22Rv1 (cell line): ENCODE results near the gene STRN3.
A peak's percentile ranks its signal among the peaks of the same experiment; 100 is the strongest.
"Not testable (repeated sequence)": the region's sequence is repeated elsewhere in the genome, so short reads cannot be mapped to it uniquely, and the experiment has no call there.

Experiments
- H3K27ac ChIP-seq: fragments of 450-650 bp; 2 replicates; pipeline ENCODE4 v1.5.1; 2017
- ZFX ChIP-seq: fragments of 450-650 bp; IDR thresholded peaks from 2 replicates; pipeline ENCODE4 v1.6.1; 2017; ENCODE audit warnings: antibody characterized with exemption, borderline replicate concordance
- TF ChIP-seq, protein P1 (sequence below): fragments of 450-650 bp; IDR thresholded peaks from 2 replicates; pipeline ENCODE4 v1.5.1; 2017; ENCODE audit warnings: mild to moderate bottlenecking

The STRN3 gene

GRCh38 chr14:30943694-30944093, 82.5 kb downstream of the STRN3 start:
- TF ChIP-seq ZFX: no peak
- TF ChIP-seq, protein P1, sequence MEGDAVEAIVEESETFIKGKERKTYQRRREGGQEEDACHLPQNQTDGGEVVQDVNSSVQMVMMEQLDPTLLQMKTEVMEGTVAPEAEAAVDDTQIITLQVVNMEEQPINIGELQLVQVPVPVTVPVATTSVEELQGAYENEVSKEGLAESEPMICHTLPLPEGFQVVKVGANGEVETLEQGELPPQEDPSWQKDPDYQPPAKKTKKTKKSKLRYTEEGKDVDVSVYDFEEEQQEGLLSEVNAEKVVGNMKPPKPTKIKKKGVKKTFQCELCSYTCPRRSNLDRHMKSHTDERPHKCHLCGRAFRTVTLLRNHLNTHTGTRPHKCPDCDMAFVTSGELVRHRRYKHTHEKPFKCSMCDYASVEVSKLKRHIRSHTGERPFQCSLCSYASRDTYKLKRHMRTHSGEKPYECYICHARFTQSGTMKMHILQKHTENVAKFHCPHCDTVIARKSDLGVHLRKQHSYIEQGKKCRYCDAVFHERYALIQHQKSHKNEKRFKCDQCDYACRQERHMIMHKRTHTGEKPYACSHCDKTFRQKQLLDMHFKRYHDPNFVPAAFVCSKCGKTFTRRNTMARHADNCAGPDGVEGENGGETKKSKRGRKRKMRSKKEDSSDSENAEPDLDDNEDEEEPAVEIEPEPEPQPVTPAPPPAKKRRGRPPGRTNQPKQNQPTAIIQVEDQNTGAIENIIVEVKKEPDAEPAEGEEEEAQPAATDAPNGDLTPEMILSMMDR: no peak

DNA sequence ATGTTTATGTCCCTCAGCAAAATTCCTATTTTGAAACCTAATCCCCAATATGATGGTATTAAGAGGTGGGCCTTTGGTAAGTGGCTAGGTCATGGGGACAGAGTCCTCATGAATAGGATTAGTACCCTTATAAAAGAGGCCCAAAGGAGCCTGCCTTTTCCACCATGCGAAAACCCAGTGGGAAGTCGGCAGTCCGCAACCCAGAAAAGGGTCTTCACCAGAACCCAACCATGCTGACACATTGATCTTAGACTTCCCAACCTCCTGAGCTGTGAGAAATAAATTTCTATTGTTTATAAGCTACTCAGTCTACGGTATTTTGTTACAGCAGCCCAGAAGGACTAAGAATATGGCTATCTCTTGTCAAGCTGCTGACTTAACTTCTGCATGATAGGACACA, 85.3 kb downstream of the STRN3 start:
- TF ChIP-seq, protein P1: no peak
- TF ChIP-seq ZFX: no peak
- no peak overlapping the region for H3K27ac ChIP-seq

More at GRCh38 chr14:30943694-30944093, 82.5 kb downstream of the STRN3 start:
- no peak overlapping the region for H3K27ac ChIP-seq

DNA sequence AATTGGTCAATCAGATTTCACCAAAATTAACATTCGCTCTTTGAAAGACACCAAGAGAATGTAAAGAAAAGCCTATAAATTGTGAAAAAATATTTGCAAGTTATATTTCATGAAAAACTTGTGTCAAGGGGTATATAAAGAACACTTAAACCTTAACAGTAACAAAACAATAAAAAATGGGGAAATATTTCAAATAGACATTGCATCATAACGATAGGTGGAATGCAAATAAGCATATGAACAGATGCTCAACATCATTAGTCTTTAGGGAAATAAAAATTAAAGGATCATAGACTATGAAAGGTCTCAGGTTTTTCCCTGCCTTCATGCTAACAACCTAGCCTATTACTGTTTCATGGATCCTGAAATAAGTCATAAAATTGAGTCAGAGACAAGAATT, 87.6 kb downstream of the STRN3 start:
- no peak overlapping the region for H3K27ac ChIP-seq
- TF ChIP-seq, protein P1: no peak
- no peak for TF ChIP-seq ZFX

DNA sequence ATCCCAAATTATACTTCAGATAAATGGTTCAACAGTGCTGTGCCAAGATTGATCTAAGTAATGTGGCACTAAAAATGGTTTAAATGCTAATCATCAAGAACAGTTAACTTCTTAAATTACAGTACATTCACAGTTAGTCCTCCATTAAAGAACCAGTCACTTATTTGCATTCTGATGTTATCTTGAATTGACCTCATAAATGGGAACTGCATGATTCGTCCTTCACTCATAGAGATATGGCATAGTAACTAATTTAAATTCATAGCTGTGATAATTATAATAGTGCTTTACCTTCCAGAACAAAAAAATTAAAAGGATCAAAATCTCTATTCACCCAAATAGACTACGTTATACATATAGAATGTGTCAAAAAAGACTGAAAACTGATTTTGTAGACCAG, 90.7 kb downstream of the STRN3 start:
- TF ChIP-seq, protein P1: no peak
- no peak for TF ChIP-seq ZFX
- H3K27ac ChIP-seq: no peak overlapping the region

DNA sequence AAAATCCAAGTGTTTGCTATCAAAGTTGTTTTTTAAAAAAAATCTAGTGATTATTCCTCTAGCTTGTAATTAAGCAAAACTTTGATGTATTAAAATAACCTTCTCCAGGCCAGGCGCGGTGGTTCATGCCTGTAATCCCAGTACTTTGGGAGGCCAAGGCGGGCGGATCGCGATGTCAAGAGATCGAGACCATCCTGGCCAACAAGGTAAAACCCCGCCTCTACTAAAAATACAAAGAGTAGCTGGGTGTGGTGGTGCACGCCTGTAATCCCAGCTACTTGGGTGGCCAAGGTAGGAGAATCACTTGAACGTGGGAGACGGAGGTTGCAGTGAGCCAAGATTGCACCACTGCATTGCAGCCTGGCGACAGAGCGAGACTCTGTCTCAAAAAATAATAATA, 92.2 kb downstream of the STRN3 start:
- not testable (repeated sequence) for H3K27ac ChIP-seq

DNA sequence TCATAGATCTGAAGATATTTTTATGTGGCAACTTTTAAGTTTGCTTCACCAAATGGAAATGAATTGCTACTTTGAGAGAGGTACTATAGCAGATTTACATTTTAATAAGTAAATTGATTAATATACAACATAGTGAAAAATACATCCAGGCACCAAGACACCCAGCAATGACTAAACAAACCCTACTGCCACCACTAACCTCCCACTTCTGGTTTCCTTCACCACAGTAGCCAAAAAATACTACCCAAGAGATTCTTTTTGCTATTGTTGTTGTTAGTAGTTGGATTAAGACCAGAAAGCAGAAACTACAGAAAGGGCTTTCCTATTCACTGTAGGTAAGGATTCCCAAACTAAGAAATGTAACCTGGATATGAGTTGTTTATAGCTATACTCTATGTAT, 97.7 kb downstream of the STRN3 start:
- H3K27ac ChIP-seq: no peak overlapping the region
- TF ChIP-seq ZFX: no peak
- TF ChIP-seq, protein P1: no peak

DNA sequence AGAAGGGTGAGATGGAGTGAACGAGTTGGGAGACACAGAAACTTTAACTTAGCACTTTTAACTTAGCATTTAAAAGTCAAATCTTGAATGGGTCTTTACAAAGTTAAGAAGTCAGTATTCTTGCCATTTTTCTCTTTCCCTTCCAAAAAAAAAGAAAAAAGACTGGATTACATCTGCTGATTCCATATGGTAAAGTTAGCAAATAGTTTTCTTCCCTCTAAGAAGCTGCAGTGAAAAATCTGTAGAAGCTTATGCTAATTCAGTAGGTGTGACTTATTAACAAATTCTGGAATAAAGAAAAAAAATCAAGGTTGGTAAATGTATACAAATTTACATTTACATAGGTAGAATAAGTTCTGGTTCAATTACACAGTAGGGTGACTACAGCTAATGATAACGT, 100.9 kb downstream of the STRN3 start:
- TF ChIP-seq ZFX: no peak
- TF ChIP-seq, protein P1: no peak
- no peak overlapping the region for H3K27ac ChIP-seq

- no peak for TF ChIP-seq ZFX
- TF ChIP-seq, protein P1: no peak
- H3K27ac ChIP-seq: peak overlapping the region; percentile 28
Observed at GRCh38 chr14:30921788-30922187, 104.4 kb downstream of the STRN3 start.
